ENCODE results near the gene RNF103. TPM values are rescaled to one million over a fixed set of nuclear protein-coding genes. Genes with fewer than 3 reads are reported as not detected.

The RNF103 gene
- total and polyA plus RNA-seq, 2 experiments from 2014 or later = 11.6 to 21.7 TPM

GRCh38 chr2:86557836-86558235 lies 65.8 kb downstream of the RNF103 start:
- DNase-seq = peak; percentile 15
- no peak overlapping the region for H3K9ac ChIP-seq
- H3F3A ChIP-seq (ENCODE audit: insufficient read depth) = no peaks in the 10 kb centered on the region
- H3K27me3 ChIP-seq (replicated peaks; ENCODE audit: insufficient read depth) = no peaks in the 10 kb centered on the region
- peaks cover 99% of the 10 kb centered on the region for H3K79me2 ChIP-seq (ENCODE audit: insufficient read depth)
- WGBS, 2 experiments (ENCODE audit: low coverage in 1 of 2, low lambda C conversion rate in 2 of 2, missing lambda C conversion rate in 2 of 2) = 97% methylated on average over 2 of the region's 2 CpGs
- in situ Hi-C loops (cut with MboI) = no loop called here
- H3K4me3 ChIP-seq = no peak overlapping the region
- H4K20me1 ChIP-seq (ENCODE audit: insufficient read depth) = no peaks in the 10 kb centered on the region
- H3K9me3 ChIP-seq (ENCODE audit: low read depth) = no peaks in the 10 kb centered on the region
- H3K4me2 ChIP-seq (ENCODE audit: unreplicated experiment) = no peak overlapping the region
- no peak overlapping the region for H2AFZ ChIP-seq
- no peak overlapping the region for H3K27ac ChIP-seq
- H3K4me1 ChIP-seq (ENCODE audit: insufficient read depth) = peaks cover 11% of the 10 kb centered on the region
- no peaks in the 10 kb centered on the region for H3K36me3 ChIP-seq (ENCODE audit: low read depth)
- no peaks in the 10 kb centered on the region for H3K9me2 ChIP-seq (ENCODE audit: insufficient read depth)
- TF ChIP-seq EZH2 (IDR thresholded peaks at IDR 0.05; ENCODE audit: insufficient read depth, poor library complexity, severe bottlenecking) = no peak
- TF ChIP-seq EZH2phosphoT487 (IDR thresholded peaks at IDR 0.05; ENCODE audit: insufficient read depth, low read depth) = no peak

GRCh38 chr2:86556508-86556907 lies 67.2 kb downstream of the RNF103 start:
- no peak overlapping the region for H3K27ac ChIP-seq
- no peaks in the 10 kb centered on the region for H3K27me3 ChIP-seq (replicated peaks; ENCODE audit: insufficient read depth)
- TF ChIP-seq EZH2phosphoT487 (IDR thresholded peaks at IDR 0.05; ENCODE audit: insufficient read depth, low read depth) = no peak
- TF ChIP-seq EZH2 (IDR thresholded peaks at IDR 0.05; ENCODE audit: insufficient read depth, poor library complexity, severe bottlenecking) = no peak
- no peak overlapping the region for H3K9ac ChIP-seq
- in situ Hi-C loops (cut with MboI) = no loop called here
- 90 to 92% methylated on average over 16 of the region's 16 CpGs for WGBS, 2 experiments (ENCODE audit: low coverage in 1 of 2, low lambda C conversion rate in 2 of 2, missing lambda C conversion rate in 2 of 2)
- no peaks in the 10 kb centered on the region for H3K9me2 ChIP-seq (ENCODE audit: insufficient read depth)
- 0 out of 2 replicates have a peak, but pooled peaks cover 2% of the 10 kb centered on the region for H3K36me3 ChIP-seq (ENCODE audit: low read depth)
- no peak overlapping the region for H3K4me2 ChIP-seq (ENCODE audit: unreplicated experiment)
- no peaks in the 10 kb centered on the region for H4K20me1 ChIP-seq (ENCODE audit: insufficient read depth)
- no peak overlapping the region for H3K4me3 ChIP-seq
- no peaks in the 10 kb centered on the region for H3F3A ChIP-seq (ENCODE audit: insufficient read depth)
- H2AFZ ChIP-seq = no peak overlapping the region
- H3K79me2 ChIP-seq (ENCODE audit: insufficient read depth) = peaks cover 100% of the 10 kb centered on the region
- peaks cover 3% of the 10 kb centered on the region; the same call in 1 of the 2 replicates for H3K4me1 ChIP-seq (ENCODE audit: insufficient read depth)
- no peaks in the 10 kb centered on the region for H3K9me3 ChIP-seq (ENCODE audit: low read depth)
- DNase-seq = no peak

Other genes starting within 250 kb of the RNF103 start
- gene KDM3A, start 182.5 kb downstream of the RNF103 start, total RNA-seq (2014; rRNA removed; shearing (Covaris generic)) = 23.6 and 24.4 TPM in 2 replicates
- gene KDM3A, start 182.5 kb downstream of the RNF103 start, polyA plus RNA-seq (2016; fragmentation: Nextera tagmentation; extraction: Ambion mirVana) = 13.1 and 14.6 TPM in 2 replicates
- gene CHMP3, start 60.4 kb downstream of the RNF103 start, total RNA-seq (2014; rRNA removed; shearing (Covaris generic)) = 71.5 and 81.2 TPM in 2 replicates
- 74.5 and 90.1 TPM in 2 replicates for gene CHMP3, start 60.4 kb downstream of the RNF103 start, polyA plus RNA-seq (2016; fragmentation: Nextera tagmentation; extraction: Ambion mirVana)
- gene RMND5A, start 96.4 kb upstream of the RNF103 start, total RNA-seq (2014; rRNA removed; shearing (Covaris generic)) = 21.2 and 38.1 TPM in 2 replicates
- 6.8 and 7.2 TPM in 2 replicates for gene RMND5A, start 96.4 kb upstream of the RNF103 start, polyA plus RNA-seq (2016; fragmentation: Nextera tagmentation; extraction: Ambion mirVana)
- 0.86 TPM in 1 of 2 replicates, not detected in the other for gene CD8A, start 167.0 kb upstream of the RNF103 start, total RNA-seq (2014; rRNA removed; shearing (Covaris generic))
- not detected in 2 replicates for gene CD8A, start 167.0 kb upstream of the RNF103 start, polyA plus RNA-seq (2016; fragmentation: Nextera tagmentation; extraction: Ambion mirVana)
- not detected in 2 replicates for gene CD8B, start 238.0 kb upstream of the RNF103 start, total RNA-seq (2014; rRNA removed; shearing (Covaris generic))
- not detected in 2 replicates for gene CD8B, start 238.0 kb upstream of the RNF103 start, polyA plus RNA-seq (2016; fragmentation: Nextera tagmentation; extraction: Ambion mirVana)

Measured in GM23248 (cell line).